CD4-positive, alpha-beta T cell treated with Interleukin-4 for 1 hour (primary cell): ENCODE data around the gene FAM156A.
A peak's percentile ranks its signal among the peaks of the same experiment; 100 is the strongest.
"Not testable (repeated sequence)": the region's sequence is repeated elsewhere in the genome, so short reads cannot be mapped to it uniquely, and the experiment has no call there.

ENCODE experiments used
- DNase-seq, 2 donors: peaks; one replicate each; pipeline ENCODE4 v3.0.0-alpha.2; 2020 to 2022

The FAM156A gene

GRCh38 chrX:52958113-52958959 lies at the start of gene FAM156A:
Gene FAM156A, minus strand, starts transcription at chrX:52958518. Its CDS starts 9,930 bp downstream, at chrX:52948588.
- not testable (repeated sequence) for DNase-seq

DNA sequence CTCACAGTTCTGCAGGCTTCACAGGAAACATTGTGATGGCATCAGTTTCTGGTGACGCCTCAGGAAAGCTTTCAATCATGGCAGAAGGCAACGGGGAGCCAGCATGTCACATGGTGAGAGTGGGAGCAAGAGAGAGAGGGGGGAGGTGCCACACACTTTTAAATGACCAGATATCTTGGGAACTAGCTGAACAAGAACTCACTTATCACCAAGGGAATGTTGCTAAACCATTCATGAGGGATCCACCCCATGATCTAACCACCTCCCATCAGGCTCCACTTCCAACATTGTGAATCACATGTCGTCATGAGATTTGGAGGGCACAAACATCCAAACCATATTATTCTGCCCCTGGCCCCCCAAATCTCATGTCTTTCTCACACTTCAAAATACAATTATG lies 47.0 kb upstream of the FAM156A start:
- DNase-seq = no peak

DNA sequence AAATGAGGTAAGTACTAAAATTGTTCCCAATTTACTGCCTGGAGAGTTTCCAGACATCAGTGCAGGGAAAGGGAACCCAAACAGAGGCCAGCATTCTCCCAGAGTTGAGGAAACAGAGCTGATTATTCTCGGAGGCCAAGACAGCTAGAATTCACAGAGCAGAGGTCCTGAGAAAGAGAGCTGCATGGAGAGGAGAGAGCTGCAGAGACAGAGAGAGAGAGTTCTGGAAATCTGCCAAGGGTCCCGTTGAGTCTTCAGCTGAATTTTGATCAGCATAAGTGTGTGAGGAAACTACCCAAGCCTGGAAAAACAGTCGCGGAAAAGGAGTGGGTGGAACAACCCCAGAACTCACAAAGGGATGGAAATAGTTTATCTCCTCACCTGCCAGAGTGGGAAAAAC lies 46.5 kb upstream of the FAM156A start:
- no peak for DNase-seq

DNA sequence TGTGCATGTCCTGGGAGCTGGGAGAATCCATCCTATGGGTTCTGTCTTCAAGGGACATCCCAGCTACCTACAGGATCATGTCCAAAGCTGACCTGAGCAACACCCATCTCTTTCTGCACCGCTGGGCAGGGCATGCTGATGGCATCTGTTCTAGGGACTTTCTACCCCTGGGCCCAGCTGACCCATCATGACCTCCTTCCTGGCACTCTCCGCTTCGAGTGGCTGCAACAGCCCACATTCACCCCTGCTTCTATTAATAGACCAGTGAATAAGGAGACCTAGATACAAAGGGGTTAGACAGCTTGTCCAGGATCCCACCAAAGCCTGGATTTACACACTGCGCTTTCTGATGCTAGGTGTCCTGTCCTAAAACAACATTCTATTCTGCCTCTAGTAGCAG lies 45.7 kb upstream of the FAM156A start:
- no peak for DNase-seq

DNA sequence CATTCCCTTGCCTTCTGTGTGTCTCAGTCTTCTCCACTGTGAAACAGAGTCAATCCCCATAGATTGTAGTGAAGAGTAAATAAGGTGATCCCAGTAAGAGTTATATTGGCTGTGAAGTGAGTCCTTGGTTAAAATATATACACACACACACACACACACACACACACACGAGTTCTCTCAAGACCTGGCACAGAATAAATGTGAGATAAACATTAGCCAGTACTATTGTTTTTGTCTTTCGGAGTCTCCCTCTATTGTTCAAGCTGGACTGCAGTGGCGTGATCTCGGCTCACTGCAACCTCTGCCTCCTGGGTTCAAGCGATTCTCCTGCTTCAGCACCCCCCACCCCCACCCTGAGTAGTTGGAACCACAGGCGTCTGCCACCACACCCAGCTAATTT lies 44.8 kb upstream of the FAM156A start:
- DNase-seq = no peak

DNA sequence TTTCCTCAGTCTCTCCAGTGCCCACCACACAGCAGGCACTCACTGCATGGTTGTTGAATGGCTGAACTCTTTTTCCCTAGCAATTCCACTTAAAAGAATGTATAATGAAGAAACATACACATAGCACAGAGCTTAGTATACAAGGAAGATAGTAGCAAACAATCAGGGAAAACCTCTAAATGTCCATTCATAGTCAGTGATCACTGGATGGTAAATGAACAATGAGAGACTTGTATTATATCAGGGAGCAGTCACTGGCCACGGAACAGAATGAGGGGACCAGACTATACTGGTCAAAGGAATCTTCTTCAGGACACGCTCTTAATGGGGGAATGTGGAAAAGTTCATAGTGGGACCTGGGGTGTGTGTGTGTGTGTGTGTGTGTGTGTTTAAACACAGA lies 43.6 kb upstream of the FAM156A start:
- DNase-seq = no peak

- DNase-seq = no peak
These were observed 42.3 kb upstream of the FAM156A start for GRCh38 chrX:53000447-53001135.

DNA sequence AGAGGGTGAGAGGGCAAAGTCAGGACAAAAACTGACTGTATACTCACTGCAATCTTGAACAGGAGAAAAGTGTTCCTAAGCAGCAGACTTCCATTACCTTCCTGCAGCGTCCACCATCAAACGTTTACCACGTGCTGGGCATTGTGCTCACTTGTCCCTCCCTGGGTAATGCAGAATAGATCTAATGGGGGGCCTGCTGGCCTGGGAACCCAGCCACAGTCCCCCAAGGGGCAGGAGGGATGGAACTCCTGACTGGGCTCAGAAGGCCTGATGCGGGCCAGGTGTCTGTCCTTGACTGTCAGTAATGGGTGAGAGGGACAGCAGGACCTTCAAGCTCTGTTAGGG lies 37.6 kb upstream of the FAM156A start:
- DNase-seq = no peak

DNA sequence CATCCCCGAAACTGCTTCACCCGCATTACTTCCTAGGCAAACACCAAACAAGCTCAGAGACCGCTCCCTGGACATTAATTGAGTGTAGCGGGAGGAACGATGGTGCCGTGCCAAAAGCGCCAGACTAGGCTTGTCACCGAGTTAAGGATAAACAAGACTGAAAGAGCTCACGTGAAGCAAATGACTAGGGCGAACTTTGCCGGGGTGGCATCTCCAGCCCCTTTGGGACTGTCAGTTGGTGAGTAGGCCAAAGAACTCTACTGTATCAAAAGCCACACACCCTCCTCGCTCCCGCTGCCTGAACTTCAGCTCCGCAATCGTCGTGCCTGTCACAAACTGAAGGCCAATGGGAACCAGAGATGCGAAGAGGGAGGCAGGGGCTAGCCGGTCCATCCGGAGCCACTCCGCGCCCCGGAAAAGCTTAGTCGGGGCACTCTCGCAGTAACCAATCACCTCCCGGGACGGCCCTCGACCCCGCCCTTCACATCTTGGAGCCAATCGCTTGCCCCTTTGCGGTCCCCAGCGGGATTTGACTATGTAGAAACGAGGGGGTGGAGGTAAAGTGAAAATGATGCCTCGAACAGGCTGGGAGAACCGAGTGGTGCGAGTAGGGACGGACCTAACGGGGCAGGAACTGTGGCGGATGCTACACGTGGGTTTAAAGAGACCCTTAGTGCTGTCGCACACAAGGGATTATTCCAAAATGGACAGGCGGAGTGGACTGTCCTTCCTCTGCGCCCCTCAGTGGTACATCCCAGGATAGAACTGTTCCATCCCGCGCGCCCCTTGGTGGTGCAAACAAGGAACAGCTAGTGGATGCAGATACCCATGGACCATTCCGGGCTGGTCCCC lies 37.0 kb upstream of the FAM156A start:
- DNase-seq = peak; percentile 95

DNA sequence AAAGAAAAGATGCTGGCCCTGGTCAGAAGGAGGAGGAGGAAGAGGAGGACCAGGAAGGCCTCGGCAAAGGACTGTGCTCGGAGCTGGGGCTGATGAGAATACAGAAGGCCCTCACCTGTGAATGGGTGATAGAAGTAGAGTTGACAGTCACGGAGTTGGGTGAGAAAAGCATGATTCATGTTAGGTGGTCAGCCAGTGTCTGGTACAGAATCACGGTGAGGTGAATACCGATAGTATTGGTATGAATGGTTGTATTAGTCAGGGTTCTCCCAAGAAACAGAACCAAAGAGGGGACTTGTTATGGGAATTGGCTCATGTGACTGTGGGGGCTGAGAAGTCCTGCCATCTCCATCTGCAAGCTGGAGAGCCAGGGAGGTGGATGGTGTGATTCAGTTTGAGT lies 32.5 kb upstream of the FAM156A start:
- no peak for DNase-seq

DNA sequence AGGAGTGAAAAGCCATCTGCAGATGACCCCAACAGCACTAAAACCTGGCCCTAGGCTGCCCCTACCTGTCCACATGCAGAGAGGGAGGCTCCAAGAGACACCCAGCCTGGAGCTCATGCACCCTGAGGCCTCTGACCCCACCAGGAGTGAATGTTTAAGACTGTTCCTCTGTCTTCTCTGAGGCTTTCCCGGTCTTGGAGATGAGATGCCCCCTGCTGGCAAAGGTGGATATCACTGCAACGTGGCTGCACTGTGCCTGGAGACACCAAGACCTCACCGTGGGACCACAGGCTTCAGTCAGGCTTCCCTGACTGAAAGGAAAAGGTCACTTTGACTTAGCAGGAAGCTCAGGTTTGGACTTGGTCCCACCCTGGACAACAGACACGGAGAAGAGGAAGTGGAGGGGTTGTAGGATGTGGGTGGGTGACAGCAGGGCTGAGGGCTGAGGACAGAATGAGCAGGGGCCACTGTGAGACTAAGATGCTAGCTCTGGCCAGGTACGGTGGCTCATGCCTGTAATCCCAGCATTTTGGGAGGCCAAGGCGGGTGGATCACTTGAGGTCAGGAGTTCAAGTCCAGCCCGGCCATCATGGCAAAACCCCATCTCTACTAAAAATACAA lies 31.8 kb upstream of the FAM156A start:
- DNase-seq = peak; percentile 55 to 58

DNA sequence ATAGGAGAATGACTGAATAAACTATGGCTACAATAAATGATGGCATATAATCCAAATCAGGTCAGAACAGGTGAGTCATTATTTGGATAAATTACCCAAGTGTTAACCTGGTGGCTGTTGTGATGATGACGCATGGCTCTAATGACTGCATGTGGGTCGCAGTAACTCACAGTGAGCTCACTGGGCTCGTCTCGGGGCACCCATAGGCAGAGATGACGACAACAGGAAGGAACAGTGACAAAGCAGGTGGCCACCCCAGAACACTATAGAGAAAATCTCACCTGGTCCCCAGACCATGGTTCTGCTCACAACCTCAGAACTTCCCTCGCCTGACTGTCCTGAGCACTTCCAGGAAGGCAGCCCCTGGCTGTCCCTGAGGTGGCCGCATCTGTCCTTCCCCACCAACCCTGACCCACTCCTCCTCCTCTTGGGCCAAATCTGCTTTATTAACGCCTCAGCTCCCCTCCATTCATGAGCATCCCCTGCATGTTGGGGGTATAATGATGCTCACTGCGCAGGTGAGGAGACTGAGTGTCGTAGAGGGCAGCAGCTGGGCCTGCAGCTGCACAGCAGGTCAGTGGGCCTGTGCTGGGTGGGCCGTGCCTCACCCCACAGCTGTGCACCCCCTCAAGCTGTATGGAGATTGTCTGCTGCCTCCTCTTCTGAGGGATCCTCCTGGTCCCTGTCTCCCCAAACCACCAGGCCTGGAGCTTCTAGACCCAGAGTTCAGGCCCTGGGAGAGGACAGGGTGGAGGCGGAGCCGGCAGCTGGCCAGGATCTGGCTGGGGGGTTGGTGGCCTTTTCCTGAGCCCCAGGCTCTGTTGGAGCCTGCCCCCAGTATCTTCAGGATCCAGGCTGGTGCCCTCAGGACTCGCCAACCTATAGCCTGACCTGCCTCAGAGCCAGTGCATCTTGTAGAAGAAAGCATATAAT lies 30.9 kb upstream of the FAM156A start:
- no peak for DNase-seq

- no peak for DNase-seq
These were observed 25.1 kb upstream of the FAM156A start for GRCh38 chrX:52983321-52984000.

DNA sequence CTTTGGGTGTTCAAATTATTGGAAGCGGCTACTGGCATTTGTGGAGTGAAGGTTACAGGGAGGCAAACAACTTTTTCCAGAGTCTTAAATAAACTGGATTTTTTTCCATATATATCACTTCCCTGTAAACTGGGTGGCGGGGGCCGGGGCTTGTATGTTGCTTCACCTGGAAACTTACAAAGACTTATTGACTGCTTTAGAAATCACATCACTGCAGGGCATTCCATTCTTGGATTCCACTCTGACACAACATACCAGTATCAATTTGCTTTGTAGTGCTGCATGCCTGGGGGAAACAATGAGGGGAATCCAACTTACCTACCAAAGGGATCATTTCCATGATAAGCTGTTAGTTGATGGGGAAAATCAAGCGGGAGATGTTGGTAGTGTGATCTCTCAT lies 21.7 kb upstream of the FAM156A start:
- no peak for DNase-seq

- no peak for DNase-seq
These were observed 21.2 kb upstream of the FAM156A start for GRCh38 chrX:52979568-52979967.

DNA sequence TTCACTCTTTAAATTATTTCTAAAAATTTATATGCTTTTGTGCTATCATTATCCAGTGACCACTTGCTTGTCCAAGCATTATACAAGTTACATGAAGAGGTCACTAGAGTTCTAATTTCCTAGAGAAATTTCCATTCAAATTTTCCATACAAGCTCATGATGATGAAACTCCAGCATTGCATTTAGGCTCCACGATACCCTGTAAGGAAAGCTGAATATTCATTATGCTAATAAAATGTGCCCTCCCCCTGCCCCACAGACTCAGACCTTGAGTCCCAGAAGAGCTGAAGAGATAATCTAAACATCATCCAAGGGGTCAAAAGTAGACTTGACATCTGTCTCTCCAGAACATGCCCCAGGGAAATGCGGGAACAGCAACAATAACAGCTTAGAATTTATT lies 19.6 kb upstream of the FAM156A start:
- no peak for DNase-seq

- not testable (repeated sequence) for DNase-seq
These were observed 17.3 kb upstream of the FAM156A start for GRCh38 chrX:52975576-52975975.

- DNase-seq = not testable (repeated sequence)
These were observed 16.1 kb upstream of the FAM156A start for GRCh38 chrX:52974336-52974992.

- DNase-seq = not testable (repeated sequence)
These were observed 9.6 kb upstream of the FAM156A start for GRCh38 chrX:52967922-52968321.

GRCh38 chrX:52966993-52967738 lies 8.8 kb upstream of the FAM156A start:
- not testable (repeated sequence) for DNase-seq
